NCI-H2107 treated with DMSO at 0.1 percent for 48 hours (cell line): ENCODE results near the gene TMEM40.
"Not testable (repeated sequence)": the region's sequence is repeated elsewhere in the genome, so short reads cannot be mapped to it uniquely, and the experiment has no call there.

ENCODE experiments used
- DNase-seq: peaks from one replicate; lab custom pipeline; 2025; ENCODE audit not compliant: unreplicated experiment; lab: John Stamatoyannopoulos, UW

TMEM40 gene

DNA sequence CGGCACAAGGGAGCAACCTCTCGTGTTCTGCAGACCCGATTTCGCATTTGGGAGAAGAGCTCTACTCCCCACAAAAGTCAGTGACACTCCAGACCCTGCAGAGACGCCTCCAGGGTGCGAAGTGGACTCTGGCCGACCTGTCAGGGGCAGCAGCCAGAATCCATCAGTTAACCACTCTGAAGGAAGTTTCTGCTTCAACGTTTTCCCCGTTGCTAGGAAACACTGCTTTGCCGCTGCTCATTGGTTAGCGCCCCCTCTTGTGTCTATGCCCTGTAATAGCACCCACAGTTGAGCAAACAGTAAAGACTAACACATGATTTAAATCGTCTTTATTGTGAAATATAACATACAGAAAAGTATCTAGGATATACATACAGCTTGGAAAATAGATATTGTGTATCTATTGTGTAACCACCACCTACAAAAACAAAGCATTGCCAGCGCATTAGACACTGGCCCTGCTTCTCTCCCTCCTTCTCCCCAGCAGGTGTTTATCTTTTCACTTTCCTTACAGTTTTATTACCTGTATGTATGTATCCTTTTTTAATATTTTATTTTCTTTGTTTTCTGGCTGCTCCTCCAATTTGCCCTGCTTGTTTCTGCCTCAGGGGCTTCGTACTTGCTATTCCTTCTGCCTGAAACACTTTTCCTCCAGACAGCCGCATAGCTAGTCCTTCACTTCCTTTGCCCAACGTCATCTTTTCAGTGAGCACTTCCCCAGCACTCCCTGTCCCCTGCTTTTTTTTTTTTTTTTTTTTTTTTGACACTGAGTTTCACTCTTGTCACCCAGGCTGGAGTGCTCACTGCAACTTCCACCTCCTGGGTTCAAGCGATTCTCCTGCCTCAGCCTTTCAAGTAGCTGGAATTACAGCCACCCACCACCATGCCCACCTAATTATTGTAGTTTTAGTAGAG, 38.8 kb downstream of the TMEM40 start:
- peak; percentile 18 for DNase-seq

DNA sequence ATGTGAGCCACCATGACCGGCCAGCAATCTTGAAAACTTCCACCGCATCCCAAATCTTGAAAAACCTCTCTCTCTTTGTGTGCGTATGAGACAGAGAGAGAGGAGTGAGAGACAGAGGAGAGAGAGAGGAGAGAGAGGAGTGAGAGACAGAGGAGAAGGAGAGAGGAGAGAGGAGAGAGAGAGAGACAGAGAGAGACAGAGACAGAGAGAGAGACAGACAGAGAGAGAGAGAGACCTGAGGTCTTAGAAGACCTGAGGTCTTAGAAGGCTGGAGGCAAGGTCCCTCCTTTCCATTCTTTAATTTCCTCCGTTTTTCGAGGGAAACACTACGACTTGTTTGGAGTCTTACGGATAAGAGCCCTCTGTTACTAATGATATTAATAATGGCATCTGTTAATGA, 39.5 kb downstream of the TMEM40 start:
- DNase-seq: no peak

DNA sequence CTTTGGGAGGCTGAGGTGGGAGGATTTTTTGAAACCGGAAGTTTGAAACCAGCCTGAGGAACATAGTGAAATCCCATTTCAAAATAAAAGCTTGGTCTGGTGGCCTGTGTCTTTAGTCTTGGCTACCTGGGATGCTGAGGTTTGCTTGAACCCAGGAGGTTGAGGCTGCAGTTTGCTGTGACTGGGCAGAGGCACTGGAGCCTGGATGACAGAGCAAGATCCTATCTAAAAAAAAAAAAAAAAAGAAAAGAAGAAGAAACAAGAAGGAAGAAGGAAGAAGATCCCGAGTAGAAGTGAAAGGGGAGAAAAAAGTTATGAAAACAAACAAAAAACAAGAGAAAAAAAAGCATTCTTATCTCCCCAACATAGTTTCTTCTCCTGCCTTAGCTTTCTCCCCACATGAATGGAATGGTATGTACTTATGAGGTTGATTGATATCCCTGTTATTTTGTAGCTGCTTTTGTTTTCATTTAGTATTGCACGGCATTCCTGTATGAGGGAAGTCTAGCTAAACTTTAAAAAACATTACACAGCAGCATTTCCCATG, 42.4 kb downstream of the TMEM40 start:
- DNase-seq: no peak

DNA sequence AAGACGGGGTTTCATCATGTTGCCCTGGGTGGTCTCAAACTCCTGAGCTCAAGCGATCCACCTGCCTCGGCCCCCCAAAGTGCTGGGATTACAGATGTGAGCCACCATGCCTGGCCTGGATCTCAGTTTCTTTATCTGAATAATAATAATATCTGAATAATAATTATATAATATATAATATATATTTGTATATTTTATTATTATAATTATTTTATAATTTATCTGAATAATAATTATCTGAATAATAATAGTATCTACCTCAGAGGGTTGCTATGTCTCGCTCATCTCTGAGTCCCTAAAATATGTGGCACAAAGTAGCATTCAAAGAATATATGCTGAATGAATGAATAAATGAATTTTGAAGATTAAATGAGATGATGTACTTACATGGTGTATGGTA, 44.8 kb downstream of the TMEM40 start:
- DNase-seq: no peak

DNA sequence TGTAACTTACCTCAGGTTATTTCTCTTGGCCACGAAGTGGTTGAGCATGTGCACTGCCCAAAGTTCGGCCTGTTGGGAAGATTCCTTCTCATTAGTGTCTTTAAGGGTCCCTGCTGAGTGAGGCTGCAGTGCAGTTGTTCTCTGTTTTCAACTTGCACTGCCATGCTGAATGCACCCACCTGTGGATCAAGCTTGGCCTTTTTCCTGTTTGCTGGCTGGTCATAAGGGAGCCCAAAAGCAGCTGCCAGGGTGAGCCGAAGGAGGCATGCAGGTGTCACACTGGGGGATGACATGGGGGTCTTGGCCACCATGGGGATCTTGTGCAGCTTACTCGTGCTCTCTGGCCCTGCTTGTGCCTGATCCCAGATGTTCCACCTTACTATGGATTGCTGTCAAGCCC, 49.0 kb downstream of the TMEM40 start:
- DNase-seq: no peak

DNA sequence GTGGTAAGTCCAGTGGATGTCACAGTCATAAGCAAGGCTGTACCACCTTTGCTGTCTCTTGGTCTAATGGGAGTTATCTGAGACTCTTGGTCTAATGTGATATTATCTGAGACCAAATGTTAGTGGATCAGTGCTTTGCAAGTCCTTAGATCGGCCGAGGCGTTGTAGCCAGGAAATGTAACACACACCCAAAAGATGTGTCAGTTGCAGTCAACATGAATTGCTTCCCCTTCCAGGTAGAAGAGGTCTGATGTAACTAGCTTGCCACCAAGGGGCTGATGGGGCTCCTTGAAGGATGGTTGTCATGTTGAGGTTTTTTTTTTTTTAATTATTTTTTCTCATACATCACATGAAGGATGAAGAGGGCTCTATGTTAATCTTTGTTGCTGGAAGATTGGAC, 49.7 kb downstream of the TMEM40 start:
- DNase-seq: no peak

DNA sequence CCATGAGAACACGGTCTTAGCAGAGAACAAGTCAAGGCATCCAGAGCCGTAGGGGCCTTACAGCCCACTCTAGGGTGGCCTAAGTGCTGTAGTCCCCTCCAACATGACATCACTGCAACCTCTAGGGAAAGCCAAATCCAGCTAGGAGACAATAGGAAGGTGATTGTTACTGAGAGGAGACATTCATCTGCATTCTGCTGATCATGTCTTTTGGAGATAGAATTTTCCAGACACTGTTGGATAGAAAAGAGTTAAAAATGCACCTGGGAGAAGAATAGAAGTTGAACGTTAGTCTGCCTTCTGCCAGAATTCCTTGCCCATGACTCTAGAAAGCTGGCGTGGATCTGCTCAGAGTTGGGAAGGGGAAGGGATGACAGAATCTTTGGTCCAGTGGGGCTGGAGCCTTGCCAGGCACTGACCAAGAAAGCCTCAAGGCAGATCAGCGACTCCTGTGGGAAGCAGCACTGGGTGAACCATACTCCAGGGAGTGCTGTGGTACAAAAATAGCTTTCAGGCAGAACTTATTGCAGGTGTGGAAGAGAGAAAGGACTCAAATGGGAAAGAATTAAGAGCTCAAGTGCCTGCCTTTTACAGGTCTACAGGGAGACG, 50.4 kb downstream of the TMEM40 start:
- no peak for DNase-seq

DNA sequence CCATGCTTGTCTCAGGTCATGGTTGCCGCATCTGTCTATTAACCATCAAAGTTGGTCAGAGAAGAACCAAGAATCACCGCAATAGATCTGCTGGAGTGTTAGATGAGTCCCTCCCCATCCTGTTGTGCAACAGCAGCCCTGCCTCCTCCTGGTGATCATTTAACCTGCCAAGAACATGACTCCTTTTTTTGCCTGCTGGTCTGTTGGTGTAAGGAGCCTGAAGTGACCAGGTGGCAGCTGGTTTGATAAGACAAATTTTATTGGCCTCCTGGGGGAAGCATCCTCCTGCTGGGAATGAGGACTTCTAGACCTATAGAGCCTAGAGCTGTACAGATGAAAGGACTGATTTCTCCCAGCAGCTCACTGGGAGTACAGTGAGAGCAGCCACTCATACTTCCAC, 51.6 kb downstream of the TMEM40 start:
- DNase-seq: peak; percentile 8

DNA sequence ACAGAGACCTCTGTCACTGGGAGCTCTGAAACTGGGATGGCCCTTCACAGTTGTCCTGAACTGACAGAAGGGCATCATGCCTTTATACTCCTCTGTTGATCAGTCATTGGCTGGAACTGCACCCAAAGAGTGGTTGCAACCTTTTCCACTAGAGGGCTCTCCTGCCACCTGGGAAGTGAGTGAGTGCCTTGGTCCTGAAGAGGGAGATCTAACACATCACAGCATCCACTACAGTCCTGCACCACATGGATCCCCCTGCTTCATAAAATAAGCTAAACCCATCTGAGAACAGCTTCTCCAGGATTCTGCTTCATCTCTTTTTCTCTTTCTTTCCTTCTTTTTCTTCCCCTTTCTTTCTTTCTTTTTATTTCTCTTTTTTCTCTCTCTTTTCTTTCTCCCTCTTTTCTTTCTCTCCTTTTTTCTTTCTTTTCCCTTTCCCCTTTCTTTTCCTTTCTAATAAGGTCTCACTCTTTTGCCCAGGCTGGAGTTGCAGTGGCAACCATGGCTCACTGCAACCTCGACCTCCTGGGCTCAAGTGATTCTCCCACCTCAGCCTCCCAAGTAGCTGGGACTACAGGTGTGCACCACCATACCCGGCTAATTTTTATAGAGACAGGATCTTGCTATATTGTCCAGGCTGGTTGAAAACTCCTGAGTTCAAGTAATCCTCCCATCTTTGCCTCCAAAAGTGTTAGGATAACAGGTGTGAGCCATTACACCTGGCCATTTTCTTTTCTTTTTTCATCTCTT, 52.4 kb downstream of the TMEM40 start:
- DNase-seq: peak; percentile 69

DNA sequence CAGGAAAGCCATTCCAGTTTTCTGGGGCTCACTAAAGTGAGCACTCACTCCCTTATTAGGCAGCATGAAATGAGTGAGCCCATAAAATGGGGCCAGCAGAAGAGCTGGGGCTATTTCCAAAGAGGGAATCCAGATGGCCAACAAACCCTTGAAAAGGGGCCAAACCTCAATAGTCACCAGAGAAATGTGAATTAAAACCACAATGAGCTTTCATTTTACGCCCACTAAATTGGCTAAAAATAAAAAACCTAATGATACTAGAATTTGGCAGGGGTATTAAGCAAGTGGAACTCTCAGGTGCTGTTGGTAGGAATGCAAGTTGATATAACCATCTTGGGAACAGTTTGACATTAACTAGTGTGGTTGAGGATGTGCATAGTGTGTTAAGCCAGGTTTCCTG, 53.1 kb downstream of the TMEM40 start:
- no peak for DNase-seq

DNA sequence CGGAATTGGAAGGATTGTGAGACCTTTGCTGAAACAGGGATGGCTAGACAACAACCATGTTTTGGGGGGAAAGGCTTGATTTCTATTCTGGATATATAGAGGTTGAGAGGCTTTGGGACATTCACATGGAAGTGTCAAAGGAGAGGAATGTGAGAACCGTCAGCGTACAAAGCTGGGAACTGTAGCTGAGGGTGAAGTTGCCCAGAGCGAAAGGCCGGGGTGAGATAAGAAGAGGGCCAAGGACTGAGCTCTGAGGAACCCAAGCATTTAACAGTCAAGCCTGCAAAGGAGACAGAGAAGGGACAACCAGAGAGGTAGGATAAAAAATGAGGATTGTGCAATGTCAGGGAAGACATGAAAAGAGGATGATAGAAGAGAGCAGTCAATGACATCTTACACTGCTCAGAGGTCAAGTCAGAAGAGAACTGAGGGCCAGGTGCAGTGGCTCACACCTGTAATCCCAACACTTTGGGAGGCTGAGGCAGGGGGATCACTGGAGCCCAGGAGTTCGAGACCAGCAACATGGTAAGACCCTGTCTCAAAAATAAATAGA, 53.6 kb downstream of the TMEM40 start:
- no peak for DNase-seq

DNA sequence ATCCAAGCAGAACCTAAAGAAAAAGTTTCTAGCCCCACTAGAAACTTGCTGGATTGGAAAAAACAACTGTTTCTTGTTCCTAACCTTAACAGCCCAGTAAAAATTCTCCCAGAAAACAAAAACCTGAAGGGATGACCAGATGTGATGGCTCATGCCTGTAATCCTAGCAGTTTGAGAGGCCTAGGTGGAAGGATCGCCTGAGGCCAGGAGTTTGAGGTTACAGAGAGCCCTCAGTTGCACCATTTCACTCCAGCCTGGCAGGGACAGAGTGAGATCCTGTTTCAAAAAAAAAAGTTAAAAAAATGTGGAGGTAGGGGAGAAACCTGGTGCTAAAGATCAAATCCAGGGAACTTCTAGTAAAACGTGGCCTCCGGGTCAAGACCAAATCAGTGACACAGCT, 56.6 kb downstream of the TMEM40 start:
- DNase-seq: no peak

DNA sequence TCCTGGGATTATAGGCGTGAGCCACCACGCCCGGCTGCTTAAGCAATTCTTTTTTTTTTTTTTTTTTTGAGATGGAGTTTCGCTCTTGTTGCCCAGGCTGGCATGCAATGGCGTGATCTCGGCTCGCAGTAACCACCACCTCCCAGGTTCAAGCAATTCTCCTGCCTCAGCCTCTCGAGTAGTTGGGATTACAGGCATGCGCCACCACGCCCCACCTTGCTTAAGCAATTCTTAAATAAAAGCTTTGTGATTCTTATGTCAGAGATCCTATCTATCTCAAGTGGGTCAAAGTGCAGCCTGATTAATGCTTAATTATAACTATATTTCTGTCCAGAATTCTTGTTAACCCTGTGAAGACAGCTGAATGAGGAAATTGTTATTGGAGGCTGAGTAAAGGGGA, 57.5 kb downstream of the TMEM40 start:
- DNase-seq: not testable (repeated sequence)

DNA sequence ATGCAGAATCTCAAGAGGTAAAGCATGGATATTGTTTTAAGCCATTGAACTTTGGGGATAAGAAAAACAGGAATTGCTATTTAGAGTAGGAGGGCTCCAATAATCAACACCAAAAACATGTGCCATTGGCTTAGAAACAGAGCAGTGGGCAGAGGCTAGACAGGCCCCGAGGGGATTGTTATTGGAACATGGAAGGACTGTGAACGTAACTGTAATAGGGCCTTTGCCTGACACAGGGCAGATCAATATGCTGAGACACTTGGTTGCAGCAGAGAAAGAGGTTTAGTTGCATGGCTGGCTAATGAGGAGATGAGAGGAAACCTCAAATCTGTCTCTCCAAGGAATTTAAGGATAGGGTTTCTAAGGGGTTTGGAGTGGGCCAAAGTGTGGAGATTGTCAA, 58.3 kb downstream of the TMEM40 start:
- DNase-seq: no peak

DNA sequence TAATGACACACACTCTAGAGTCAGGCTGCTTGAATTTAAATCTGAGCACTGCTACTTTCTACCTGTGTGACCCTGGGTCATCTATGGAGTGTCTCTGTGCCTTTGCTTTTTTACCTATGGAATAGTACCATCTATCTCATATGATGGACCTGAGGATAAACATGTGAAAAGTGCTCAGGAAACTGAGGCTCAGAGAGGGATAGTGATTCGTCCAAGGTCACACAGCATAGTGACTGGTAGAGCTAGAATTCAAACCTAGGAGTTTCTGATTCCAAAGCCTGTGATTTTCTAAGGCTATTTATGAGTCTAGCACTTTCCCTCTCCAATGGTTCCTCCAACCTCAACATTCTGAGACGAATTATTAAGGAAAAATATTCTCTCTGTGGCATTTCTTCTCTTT, 63.1 kb downstream of the TMEM40 start:
- DNase-seq: no peak

DNA sequence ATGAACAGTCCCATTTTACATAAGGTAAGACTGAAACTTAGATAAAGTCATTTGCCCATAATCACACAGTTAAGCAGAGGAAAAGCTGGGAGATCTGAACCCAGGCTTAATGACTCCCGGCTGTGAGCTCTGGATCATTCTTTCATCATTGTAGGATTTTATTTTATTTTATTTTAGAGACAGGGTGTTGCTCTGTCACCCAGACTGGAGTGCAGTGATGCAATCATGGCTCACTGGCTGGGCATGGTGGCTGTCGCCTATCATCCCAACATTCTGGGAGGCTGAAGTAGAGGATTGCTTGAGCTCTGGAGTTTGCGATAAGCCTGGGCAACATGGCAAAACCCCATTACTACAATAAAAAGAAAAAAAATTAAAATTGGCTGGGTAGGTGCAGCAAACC, 63.9 kb downstream of the TMEM40 start:
- DNase-seq: no peak

DNA sequence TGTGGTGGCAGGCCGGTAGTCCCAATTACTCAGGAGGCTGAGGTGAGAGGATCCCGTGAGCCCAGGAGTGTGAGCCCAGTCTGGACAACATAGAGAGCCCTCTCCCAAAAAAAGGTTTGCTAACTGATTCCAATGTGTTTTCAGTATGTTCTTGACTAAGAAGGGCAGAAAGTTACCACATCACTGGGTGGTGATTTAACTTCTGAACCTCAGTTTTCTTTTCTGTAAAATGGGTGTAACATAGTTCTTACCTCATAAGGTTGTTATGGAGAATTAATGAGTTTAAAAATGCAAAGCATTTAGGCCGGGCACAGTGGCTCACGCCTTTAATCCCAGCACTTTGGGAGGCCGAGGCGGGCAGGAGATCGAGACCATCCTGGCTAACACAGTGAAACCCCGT, 66.6 kb downstream of the TMEM40 start:
- no peak for DNase-seq

DNA sequence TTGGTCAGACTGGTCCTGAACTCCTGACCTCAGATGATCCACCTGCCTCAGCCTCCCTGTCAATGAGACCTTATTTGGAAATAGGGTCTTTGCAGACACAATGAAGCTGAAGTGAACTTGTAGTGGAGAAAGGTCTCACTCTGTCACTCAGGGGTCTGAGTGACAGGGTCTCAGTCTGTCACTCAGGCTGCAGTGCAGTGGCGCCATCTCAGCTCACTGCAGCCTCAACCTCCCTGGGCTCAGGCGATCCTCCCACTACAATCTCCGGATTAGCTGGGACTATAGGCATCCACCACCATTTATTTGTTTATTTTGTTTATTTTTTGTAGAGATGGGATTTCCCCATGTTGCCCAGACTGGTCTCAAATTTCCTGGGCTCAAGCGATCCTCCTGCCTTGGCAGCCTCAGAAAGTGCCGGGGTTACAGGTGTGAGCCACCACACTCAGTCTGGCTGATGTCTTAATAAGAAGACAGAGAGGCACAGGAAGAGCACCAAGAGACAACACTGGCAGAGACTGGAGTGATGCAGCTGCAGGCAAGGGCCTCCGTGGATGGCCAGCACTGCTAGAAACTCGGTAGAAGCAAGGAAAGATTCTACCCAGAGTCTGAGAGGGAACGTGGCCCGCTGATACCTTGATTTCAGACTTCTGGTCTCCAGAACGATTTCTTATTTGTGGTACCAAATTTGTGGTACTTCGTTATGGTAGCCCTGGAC, 68.9 kb downstream of the TMEM40 start:
- DNase-seq: no peak

DNA sequence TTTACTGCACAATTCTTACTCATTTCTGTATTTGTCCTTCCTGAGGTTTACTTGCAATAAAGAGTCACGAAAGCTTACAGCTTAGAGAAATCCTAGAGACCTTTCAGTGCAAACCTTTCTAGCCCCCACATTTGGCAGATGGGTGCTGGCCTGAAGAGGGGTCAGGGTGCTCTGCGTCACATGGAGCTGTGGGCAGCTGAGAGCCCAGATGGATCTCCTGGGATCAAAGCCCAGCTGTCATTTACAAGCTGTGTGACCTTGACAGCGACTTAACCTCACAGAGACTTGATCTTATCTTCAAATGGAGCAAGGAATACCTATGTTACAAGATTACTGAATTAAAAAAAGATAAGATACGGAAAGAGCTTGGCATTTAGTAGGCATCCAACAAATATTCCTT, 71.1 kb downstream of the TMEM40 start:
- no peak for DNase-seq

DNA sequence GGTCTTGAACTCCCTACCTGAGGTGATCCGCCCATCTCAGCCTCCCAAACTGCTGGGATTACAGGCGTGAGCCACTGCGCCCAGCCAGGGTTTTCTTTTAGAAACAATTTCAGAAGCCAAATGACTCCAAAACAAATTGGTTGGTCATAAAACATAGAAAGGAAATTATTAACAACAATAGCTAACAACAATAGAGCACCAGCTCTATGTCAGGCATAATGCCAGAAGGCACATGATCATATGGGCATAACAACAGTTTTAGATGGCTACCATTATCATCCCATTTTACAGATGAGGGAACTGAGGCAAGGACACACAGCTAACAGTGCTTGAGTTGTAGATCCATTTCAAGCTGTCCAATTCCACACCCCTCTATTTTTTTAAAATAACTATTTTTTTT, 73.0 kb downstream of the TMEM40 start:
- no peak for DNase-seq
